Esophagus (tissue), 2 donors: ENCODE data around the gene TMEM123. TPM values are rescaled to one million over a fixed set of nuclear protein-coding genes. Genes with fewer than 3 reads are reported as not detected.
A peak's percentile ranks its signal among the peaks of the same experiment; 100 is the strongest.

Experiments
- H3K27ac ChIP-seq, 2 donors: one replicate each; pipeline ENCODE4 v1.5.1; 2013; ENCODE audit warnings: low read depth in 2 of 2, mild to moderate bottlenecking in 2 of 2, inconsistent platforms in 1 of 2, low read length in 1 of 2, moderate library complexity in 1 of 2
- H3K27me3 ChIP-seq, 2 donors: one replicate each; pipeline ENCODE4 v1.6.1; 2013; ENCODE audit warnings: low read length in 2 of 2, control low read depth in 1 of 2, mild to moderate bottlenecking in 1 of 2; ENCODE audit not compliant: insufficient read depth in 2 of 2, control insufficient read depth in 1 of 2
- H3K36me3 ChIP-seq, 2 donors: one replicate each; pipeline ENCODE4 v1.6.1; 2013; ENCODE audit warnings: low read length in 1 of 2; ENCODE audit not compliant: control insufficient read depth in 2 of 2, insufficient read depth in 2 of 2
- H3K4me1 ChIP-seq, 2 donors: one replicate each; pipeline ENCODE4 v1.6.1; 2013; ENCODE audit warnings: low read length in 1 of 2; ENCODE audit not compliant: control insufficient read depth in 2 of 2, insufficient read depth in 2 of 2
- H3K4me3 ChIP-seq, 2 donors: one replicate each; pipeline ENCODE4 v1.5.1; 2013; ENCODE audit warnings: low read length in 2 of 2, mild to moderate bottlenecking in 2 of 2, low read depth in 1 of 2, moderate library complexity in 1 of 2
- H3K9me3 ChIP-seq, 2 donors: one replicate each; pipeline ENCODE4 v1.6.1; 2013; ENCODE audit warnings: mild to moderate bottlenecking in 2 of 2, low read depth in 1 of 2, low read length in 1 of 2, moderate library complexity in 1 of 2; ENCODE audit not compliant: control insufficient read depth in 2 of 2, insufficient read depth in 1 of 2
- WGBS, 2 donors: extraction: QIAGEN DNeasy Blood & Tissue Kit; methylation state at CpG; one replicate each; pipeline ENCODE4 v1.1.7; 2013; 5-methylcytosine and 5-hydroxymethylcytosine counted together
- polyA plus RNA-seq, 2 donors: library from polyadenylated mRNA; stranded (reverse); fragments of 200-250 nt; gene quantifications; one replicate each; pipeline ENCODE4 v1.2.3, GENCODE V29; 2013
- donor health status: healthy with polysubstance abuse.
- donor health status: Bipolar disorder and iron deficiency.

The TMEM123 gene
- polyA plus RNA-seq, 2 donors: 24.5 to 46.2 TPM

- Histone ChIP-seq H3K27ac (no peak overlapping the region), H3K27me3 (no peaks in the 10 kb centered on the region), H3K36me3 (no peaks in the 10 kb centered on the region), H3K4me3 (no peak overlapping the region), H3K4me1 (peaks cover 2 to 13% of the 10 kb centered on the region in 2 donors), H3K9me3 (no peaks in the 10 kb centered on the region)
- WGBS, 2 donors: 75 to 83% methylated on average over 1 of the region's 1 CpG
Observed at GRCh38 chr11:102465696-102466095, 13.1 kb upstream of the TMEM123 start.

DNA sequence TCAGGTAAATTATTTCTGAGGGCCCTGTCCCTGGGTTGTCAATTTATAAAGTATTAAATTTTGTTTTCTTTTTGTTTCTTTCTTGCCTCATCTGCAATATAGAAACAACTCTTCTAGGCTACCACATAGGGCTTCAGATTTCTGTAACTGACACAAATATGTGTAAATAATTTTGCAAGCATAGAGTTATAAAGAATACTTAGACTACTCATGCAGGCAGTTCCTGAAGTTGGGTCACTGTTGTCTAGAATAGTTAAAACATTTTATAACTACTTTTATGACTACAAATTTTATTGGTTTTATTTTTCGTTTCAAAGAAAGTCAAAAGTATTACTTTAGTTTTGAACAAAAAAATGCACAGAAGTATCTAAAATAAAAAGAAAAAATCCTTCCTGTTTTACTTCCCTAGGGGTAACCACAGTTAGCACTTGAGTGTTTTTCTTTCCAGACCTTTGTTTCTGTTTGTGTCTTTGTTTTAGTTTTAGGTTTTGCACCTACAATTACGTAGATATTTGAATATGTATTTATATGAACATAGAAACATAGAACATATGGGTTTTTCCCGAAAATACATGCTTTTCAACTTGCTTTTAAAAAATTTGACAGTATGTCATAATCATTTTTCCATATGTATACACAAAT is 12.4 kb upstream of the TMEM123 start:
- Histone ChIP-seq H3K36me3 (no peaks in the 10 kb centered on the region), H3K27ac (no peak overlapping the region), H3K27me3 (no peaks in the 10 kb centered on the region), H3K9me3 (no peaks in the 10 kb centered on the region), H3K4me1 (peaks cover 2 to 13% of the 10 kb centered on the region in 2 donors), H3K4me3 (no peak overlapping the region)
- WGBS, 2 donors: 63 to 70% methylated on average over 3 of the region's 3 CpGs

- Histone ChIP-seq H3K27me3 (no peaks in the 10 kb centered on the region), H3K4me3 (no peak overlapping the region), H3K36me3 (no peaks in the 10 kb centered on the region), H3K4me1 (peaks cover 0 to 7% of the 10 kb centered on the region in 2 donors), H3K9me3 (no peaks in the 10 kb centered on the region), H3K27ac (no peak overlapping the region)
- 97 to 98% methylated on average over 9 of the region's 9 CpGs for WGBS, 2 donors
Observed at GRCh38 chr11:102464037-102464436, 11.5 kb upstream of the TMEM123 start.

DNA sequence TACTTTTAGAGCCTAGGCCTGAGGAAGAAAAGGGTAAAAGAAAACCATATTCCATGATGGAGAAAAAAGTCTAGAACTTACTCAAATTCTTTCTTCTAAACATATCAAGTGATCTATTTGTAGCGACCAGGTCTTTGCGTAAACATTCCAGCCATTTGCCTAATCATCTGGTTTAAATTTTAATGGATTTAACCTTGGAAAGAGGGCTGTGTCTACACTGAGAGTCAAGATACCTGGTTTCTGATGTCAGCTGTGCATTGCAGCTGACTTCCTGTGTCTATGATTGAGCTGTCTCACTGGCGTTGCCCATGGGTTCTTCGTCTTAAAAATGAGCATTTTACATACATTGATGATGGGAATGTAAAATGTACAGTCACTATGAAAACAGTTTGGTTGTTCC is 10.0 kb upstream of the TMEM123 start:
- peaks cover 0 to 5% of the 10 kb centered on the region in 2 donors for H3K4me1 ChIP-seq
- WGBS, 2 donors: 75 to 93% methylated on average over 4 of the region's 4 CpGs
- no peaks in the 10 kb centered on the region for H3K9me3 ChIP-seq
- H3K27ac ChIP-seq: no peak overlapping the region
- no peaks in the 10 kb centered on the region for H3K27me3 ChIP-seq
- no peaks in the 10 kb centered on the region for H3K36me3 ChIP-seq
- no peak overlapping the region for H3K4me3 ChIP-seq

GRCh38 chr11:102459393-102459792 is 6.8 kb upstream of the TMEM123 start:
- H3K27me3 ChIP-seq: no peaks in the 10 kb centered on the region
- no peak overlapping the region for H3K4me3 ChIP-seq
- no peak overlapping the region for H3K27ac ChIP-seq
- peaks cover 0 to 6% of the 10 kb centered on the region in 2 donors for H3K4me1 ChIP-seq
- H3K9me3 ChIP-seq: no peaks in the 10 kb centered on the region
- no peaks in the 10 kb centered on the region for H3K36me3 ChIP-seq

GRCh38 chr11:102458548-102458947 is 6.0 kb upstream of the TMEM123 start:
- 62 to 80% methylated on average over 3 of the region's 3 CpGs for WGBS, 2 donors
- H3K9me3 ChIP-seq: no peaks in the 10 kb centered on the region
- no peaks in the 10 kb centered on the region for H3K36me3 ChIP-seq
- H3K4me1 ChIP-seq: peaks cover 0 to 6% of the 10 kb centered on the region in 2 donors
- H3K27ac ChIP-seq: peak overlapping the region in 1 of 2 donors; percentile 31
- H3K4me3 ChIP-seq: no peak overlapping the region
- no peaks in the 10 kb centered on the region for H3K27me3 ChIP-seq

- Histone ChIP-seq H3K4me1 (peaks cover 0 to 6% of the 10 kb centered on the region in 2 donors), H3K27ac (no peak overlapping the region)
Observed at GRCh38 chr11:102457865-102458264, 5.3 kb upstream of the TMEM123 start.

GRCh38 chr11:102457056-102457677 is 4.6 kb upstream of the TMEM123 start:
- Histone ChIP-seq H3K9me3 (no peaks in the 10 kb centered on the region), H3K4me3 (no peak overlapping the region), H3K27me3 (no peaks in the 10 kb centered on the region), H3K4me1 (peaks cover 0 to 6% of the 10 kb centered on the region in 2 donors), H3K27ac (no peak overlapping the region), H3K36me3 (no peaks in the 10 kb centered on the region)
- WGBS, 2 donors: 81 to 83% methylated on average over 3 of the region's 3 CpGs

More at GRCh38 chr11:102457865-102458264, 5.3 kb upstream of the TMEM123 start:
- Histone ChIP-seq H3K36me3 (no peaks in the 10 kb centered on the region), H3K27me3 (no peaks in the 10 kb centered on the region), H3K9me3 (no peaks in the 10 kb centered on the region), H3K4me3 (no peak overlapping the region)

- H3K9me3 ChIP-seq: no peaks in the 10 kb centered on the region
- H3K27ac ChIP-seq: peak overlapping the region in 1 of 2 donors; percentile 57
- WGBS, 2 donors: 59 to 68% methylated on average over 2 of the region's 2 CpGs
- H3K4me1 ChIP-seq: peaks cover 0 to 6% of the 10 kb centered on the region in 2 donors
- no peaks in the 10 kb centered on the region for H3K27me3 ChIP-seq
- H3K36me3 ChIP-seq: no peaks in the 10 kb centered on the region
- no peak overlapping the region for H3K4me3 ChIP-seq
Observed at GRCh38 chr11:102456381-102456780, 3.8 kb upstream of the TMEM123 start.

DNA sequence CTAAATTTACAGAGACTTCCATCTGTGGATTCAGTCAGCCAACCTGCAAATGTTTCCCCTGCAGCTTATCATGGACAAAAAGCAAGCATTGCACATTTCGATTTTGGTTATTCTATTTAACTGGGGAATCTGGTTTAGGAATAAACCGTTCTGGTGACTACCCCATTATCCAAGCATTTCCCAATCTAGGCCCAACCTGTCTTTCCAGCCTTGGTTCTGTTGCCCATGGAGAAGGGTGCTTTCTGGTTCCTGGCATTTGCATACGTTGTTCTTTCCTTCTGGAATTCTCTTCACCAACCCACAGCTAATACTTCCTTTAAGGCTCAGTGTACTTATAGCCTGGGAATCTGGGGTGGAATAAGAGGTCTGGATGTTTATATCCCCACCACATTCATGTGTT is 1.4 kb upstream of the TMEM123 start:
- 53 to 72% methylated on average over 3 of the region's 3 CpGs for WGBS, 2 donors
- H3K9me3 ChIP-seq: no peaks in the 10 kb centered on the region
- no peaks in the 10 kb centered on the region for H3K36me3 ChIP-seq
- H3K27me3 ChIP-seq: no peaks in the 10 kb centered on the region
- H3K4me1 ChIP-seq: peaks cover 2 to 6% of the 10 kb centered on the region in 2 donors
- no peak overlapping the region for H3K4me3 ChIP-seq
- peak overlapping the region; percentile 74 to 97 for H3K27ac ChIP-seq
